ENCODE measurements around the gene ZNF516. TPM values are rescaled to one million over a fixed set of nuclear protein-coding genes. Genes with fewer than 3 reads are reported as not detected.
A peak's percentile ranks its signal among the peaks of the same experiment; 100 is the strongest.

Gene ZNF516
- polyA plus RNA-seq, 3 donors, result 5.0 to 41.9 (median 8.6) TPM

GRCh38 chr18:76491473-76491775, 3.6 kb downstream of the ZNF516 start:
- Histone ChIP-seq H3K4me3 (replicated peaks in 1 of 3; ENCODE audit: low read depth in 2 of 3, low read length in 3 of 3) (peak overlapping the region; percentile 85 to 99 (median 98)), H3K4me1 (ENCODE audit: control insufficient read depth in 1 of 2, insufficient read depth in 2 of 2, low read length in 2 of 2) (peaks cover 42 to 57% of the 10 kb centered on the region in 2 donors), H3K27me3 (ENCODE audit: control insufficient read depth in 2 of 2, insufficient read depth in 2 of 2, low read length in 2 of 2) (no peaks in the 10 kb centered on the region), H3K27ac (ENCODE audit: low read depth in 1 of 2, low read length in 2 of 2) (peak overlapping the region; percentile 82 to 94), H3K9me3 (replicated peaks in 1 of 2; ENCODE audit: control insufficient read depth in 1 of 2, insufficient read depth in 1 of 2, low read length in 2 of 2) (no peaks in the 10 kb centered on the region), H3K79me2 (ENCODE audit: insufficient read depth, low read length) (peaks cover 84% of the 10 kb centered on the region), H2AFZ (ENCODE audit: insufficient read depth, low read depth, low read length, poor library complexity, severe bottlenecking) (no peak overlapping the region), H3K36me3 (replicated peaks in 1 of 2; ENCODE audit: control insufficient read depth in 1 of 2, insufficient read depth in 2 of 2, low read length in 2 of 2) (no peaks in the 10 kb centered on the region), H4K20me1 (ENCODE audit: insufficient read depth, low read length) (peaks cover 53% of the 10 kb centered on the region), H3K4me2 (replicated peaks; ENCODE audit: extremely low read depth, low read length, poor library complexity, severe bottlenecking) (peak overlapping the region; percentile 98), H3K9ac (ENCODE audit: insufficient read depth, low read length, poor library complexity, severe bottlenecking) (peak overlapping the region; percentile 81)
- Mint-ChIP-seq H3K9me3 (peaks cover 0 to 2% (median 0%) of the 10 kb centered on the region in 7 donors), H3K4me3 (peak overlapping the region; percentile 88 to 93), H3K36me3 (no peaks in the 10 kb centered on the region), H3K27ac (peak overlapping the region in 6 of 7 donors; percentile 85 to 94 (median 89)), H3K4me1 (peaks cover 49% of the 10 kb centered on the region), H3K27me3 (ENCODE audit: low read depth in 3 of 3) (no peaks in the 10 kb centered on the region)
- WGBS (ENCODE audit: insufficient coverage), result 0% methylated on average over 13 of the region's 31 CpGs
- peak; percentile 39 to 65 (median 62) for DNase-seq
- TF ChIP-seq CTCF (IDR thresholded peaks at IDR 0.05), result no peak
- intact Hi-C loops (cut with micrococcal nuclease), result loop anchor here (5.0 to 10.0 kb wide), 3 partner anchors 36 to 621 kb away; no protein-coding TSS in a partner anchor

- peaks cover 0 to 2% (median 0%) of the 10 kb centered on the region in 7 donors for H3K9me3 Mint-ChIP-seq
- H4K20me1 ChIP-seq (ENCODE audit: insufficient read depth, low read length), result peaks cover 59% of the 10 kb centered on the region
- H3K9ac ChIP-seq (ENCODE audit: insufficient read depth, low read length, poor library complexity, severe bottlenecking), result peak overlapping the region; percentile 83
- H3K27me3 ChIP-seq (ENCODE audit: control insufficient read depth in 2 of 2, insufficient read depth in 2 of 2, low read length in 2 of 2), result no peaks in the 10 kb centered on the region
- peak in 1 of 3 donors; percentile 38 for DNase-seq
- no peak overlapping the region for H2AFZ ChIP-seq (ENCODE audit: insufficient read depth, low read depth, low read length, poor library complexity, severe bottlenecking)
- H3K36me3 ChIP-seq (replicated peaks in 1 of 2; ENCODE audit: control insufficient read depth in 1 of 2, insufficient read depth in 2 of 2, low read length in 2 of 2), result no peaks in the 10 kb centered on the region
- 1% methylated on average over 45 of the region's 73 CpGs for WGBS (ENCODE audit: insufficient coverage)
- peaks cover 47 to 60% of the 10 kb centered on the region in 2 donors for H3K4me1 ChIP-seq (ENCODE audit: control insufficient read depth in 1 of 2, insufficient read depth in 2 of 2, low read length in 2 of 2)
- no peaks in the 10 kb centered on the region for H3K27me3 Mint-ChIP-seq (ENCODE audit: low read depth in 3 of 3)
- peak overlapping the region; percentile 82 for H3K4me2 ChIP-seq (replicated peaks; ENCODE audit: extremely low read depth, low read length, poor library complexity, severe bottlenecking)
- peaks cover 0 to 2% of the 10 kb centered on the region in 2 donors for H3K36me3 Mint-ChIP-seq
- peaks cover 90% of the 10 kb centered on the region for H3K79me2 ChIP-seq (ENCODE audit: insufficient read depth, low read length)
- H3K4me3 Mint-ChIP-seq, result peak overlapping the region; percentile 96 to 97
- intact Hi-C loops (cut with micrococcal nuclease), result loop anchor here (5.0 to 10.0 kb wide), 3 partner anchors 36 to 621 kb away; no protein-coding TSS in a partner anchor
- no peaks in the 10 kb centered on the region for H3K9me3 ChIP-seq (replicated peaks in 1 of 2; ENCODE audit: control insufficient read depth in 1 of 2, insufficient read depth in 1 of 2, low read length in 2 of 2)
- peak overlapping the region; percentile 77 to 85 for H3K27ac ChIP-seq (ENCODE audit: low read depth in 1 of 2, low read length in 2 of 2)
- H3K27ac Mint-ChIP-seq, result peak overlapping the region; percentile 94 to 98 (median 97)
- H3K4me3 ChIP-seq (replicated peaks in 1 of 3; ENCODE audit: low read depth in 2 of 3, low read length in 3 of 3), result peak overlapping the region; percentile 60 to 88 (median 62)
- H3K4me1 Mint-ChIP-seq, result peaks cover 52% of the 10 kb centered on the region
- no peak for TF ChIP-seq CTCF (IDR thresholded peaks at IDR 0.05)
Measured at GRCh38 chr18:76490670-76491472, 4.2 kb downstream of the ZNF516 start.
